NCI-H526 treated with DMSO at 0.1 percent for 48 hours (cell line): ENCODE measurements around the gene CTSF.

Experiments
- DNase-seq: peaks from one replicate; lab custom pipeline; 2025; lab: John Stamatoyannopoulos, UW

Gene CTSF

DNA sequence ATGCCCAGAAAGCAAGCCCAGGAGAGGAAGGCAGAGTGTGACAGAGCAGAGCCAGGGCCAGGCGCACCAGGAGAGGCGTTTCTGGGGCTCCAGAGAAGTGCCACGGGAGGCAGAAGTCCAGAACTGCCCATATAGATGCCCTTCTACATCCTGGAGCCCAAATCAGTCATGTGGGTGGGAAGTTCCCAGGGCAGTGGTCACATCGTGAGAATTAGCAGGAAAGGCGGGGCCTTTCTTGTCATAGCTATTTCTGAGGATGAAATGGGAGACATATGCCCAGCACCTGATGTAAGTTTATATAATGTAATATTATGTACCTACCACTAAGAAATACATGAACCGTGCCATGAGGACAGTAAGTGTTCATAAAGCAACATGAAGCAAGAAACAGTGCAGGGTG, 35.6 kb downstream of the CTSF start:
- no peak for DNase-seq

DNA sequence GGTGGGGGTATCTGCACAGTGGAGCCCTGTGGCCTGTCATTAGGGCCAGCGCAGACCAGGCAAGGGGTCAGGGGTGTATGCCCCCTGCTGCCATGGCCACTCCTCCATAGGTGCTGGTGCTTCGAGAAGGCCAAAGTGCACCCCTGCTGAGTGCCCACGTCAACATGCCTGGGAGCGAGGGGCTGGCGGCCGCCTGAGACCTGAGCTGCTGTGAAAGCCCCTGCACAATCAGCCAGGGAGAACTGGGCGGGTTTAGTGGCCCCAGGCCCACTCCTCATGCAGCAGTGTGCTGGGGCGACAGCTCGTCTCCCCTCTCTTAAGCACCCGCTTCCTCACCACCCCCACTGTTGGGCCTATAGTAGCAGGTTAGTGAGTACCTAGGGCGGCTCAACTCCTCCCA, 36.6 kb downstream of the CTSF start:
- no peak for DNase-seq

- no peak for DNase-seq
Observed at GRCh38 chr11:66530927-66531709, 37.3 kb downstream of the CTSF start.

DNA sequence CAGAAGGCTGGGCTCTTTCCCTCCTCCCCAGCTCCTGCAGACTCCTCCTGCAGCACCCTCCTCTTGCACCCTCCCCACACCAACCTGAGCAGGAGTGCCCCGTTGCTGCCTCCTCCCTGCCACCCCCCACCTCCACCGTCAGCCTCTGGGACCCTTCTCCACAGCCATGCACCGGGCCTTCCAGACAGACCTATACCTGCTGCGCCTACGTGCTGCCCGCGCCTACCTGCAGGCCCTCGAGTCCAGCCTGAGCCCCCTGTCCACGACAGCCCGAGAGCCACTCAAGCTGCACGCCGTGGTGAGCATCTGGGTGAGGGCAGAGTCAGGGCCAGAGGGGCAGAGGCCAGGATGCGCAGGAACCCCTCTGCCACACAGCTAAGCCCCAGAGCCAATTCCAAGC, 38.8 kb downstream of the CTSF start:
- no peak for DNase-seq

- no peak for DNase-seq
Observed at GRCh38 chr11:66529069-66529468, 39.3 kb downstream of the CTSF start.

DNA sequence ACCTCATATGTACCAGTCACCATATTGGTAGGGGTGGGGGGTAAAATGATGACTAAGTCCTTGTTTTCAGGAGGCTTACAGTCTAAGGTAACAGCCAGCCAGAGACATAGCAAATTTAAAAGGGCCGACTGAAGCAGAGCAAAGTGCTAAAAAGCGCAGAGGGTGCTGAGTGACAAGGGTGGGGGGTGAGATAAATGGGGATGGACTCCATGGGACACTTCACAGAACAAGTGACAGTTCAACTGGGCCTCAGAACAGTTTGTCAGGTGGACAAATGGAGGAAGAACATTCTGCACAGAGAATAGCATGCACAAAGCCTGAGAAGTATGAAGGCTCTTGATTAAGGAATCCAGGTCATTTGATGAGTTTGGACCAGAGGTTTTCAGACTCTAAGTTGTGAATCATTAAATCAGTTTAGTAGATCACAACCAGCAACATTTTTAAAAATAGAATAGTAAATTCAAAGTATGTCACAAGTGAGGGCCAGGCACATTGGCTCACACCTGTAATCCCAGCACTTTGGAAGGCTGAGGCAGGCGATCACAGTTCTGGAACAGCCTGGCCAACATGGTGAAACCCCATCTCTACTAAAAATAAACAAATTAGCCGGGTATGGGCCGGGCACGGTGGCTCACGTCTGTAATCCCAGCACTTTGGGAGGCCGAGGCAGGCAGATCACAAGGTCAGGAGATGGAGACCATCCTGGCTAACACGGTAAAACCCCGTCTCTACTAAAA, 43.9 kb downstream of the CTSF start:
- no peak for DNase-seq

DNA sequence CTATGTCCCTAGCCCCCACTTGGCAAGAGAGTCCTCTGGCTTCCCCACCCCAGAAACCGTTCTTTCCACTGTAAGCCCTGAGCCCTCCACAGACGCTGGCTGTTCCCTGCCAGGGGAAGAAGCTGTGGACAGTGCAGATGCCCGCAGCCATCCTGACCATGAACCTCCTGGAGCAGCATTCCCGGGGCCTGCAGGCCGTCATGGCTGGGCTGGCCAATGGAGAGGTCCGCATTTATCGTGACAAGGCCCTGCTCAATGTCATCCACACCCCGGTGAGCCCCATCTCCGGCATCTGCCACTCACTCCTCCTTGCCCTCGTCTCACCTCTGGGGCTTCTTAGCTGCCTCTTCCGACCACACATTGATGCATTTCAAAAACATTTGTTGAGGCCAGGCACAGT, 44.8 kb downstream of the CTSF start:
- no peak for DNase-seq
